Astrocyte (in vitro differentiated cells and primary cell): Measurements from ENCODE around the gene HP1BP3. TPM values are rescaled to one million over a fixed set of nuclear protein-coding genes. Genes with fewer than 3 reads are reported as not detected.
A peak's percentile ranks its signal among the peaks of the same experiment; 100 is the strongest.

Experiments used
- DNase-seq: peaks from one replicate; pipeline ENCODE4 v3.0.0-alpha.2; 2010; ENCODE audit warnings: low read depth
- FAIRE-seq: peaks from 2 replicates; lab custom pipeline; 2011; peaks lifted over from hg19 to GRCh38; lab: Jason Lieb, UNC
- H2AFZ ChIP-seq: 2 replicates; pipeline ENCODE4 v1.6.0; 2012; ENCODE audit warnings: low read depth, low read length, inconsistent platforms
- H3K27ac ChIP-seq: 2 replicates; pipeline ENCODE4 v1.5.1; 2011; ENCODE audit warnings: low read depth, low read length, inconsistent platforms
- H3K27me3 ChIP-seq: 2 replicates; pipeline ENCODE4 v1.6.0; 2011; ENCODE audit warnings: low read length, inconsistent platforms; ENCODE audit not compliant: insufficient read depth
- H3K36me3 ChIP-seq: 2 replicates; pipeline ENCODE4 v1.5.1; 2011; ENCODE audit warnings: low read length, inconsistent platforms; ENCODE audit not compliant: insufficient read depth
- H3K4me1 ChIP-seq: 2 replicates; pipeline ENCODE4 v1.5.1; 2011; ENCODE audit warnings: low read length, inconsistent platforms; ENCODE audit not compliant: insufficient read depth
- H3K4me2 ChIP-seq: 2 replicates; pipeline ENCODE4 v1.6.0; 2012; ENCODE audit warnings: low read length, inconsistent platforms
- H3K4me3 ChIP-seq: 2 replicates; pipeline ENCODE4 v1.5.1; 2011; ENCODE audit warnings: low read depth, mild to moderate bottlenecking, low read length, inconsistent platforms; ENCODE audit not compliant: insufficient read depth
- H3K79me2 ChIP-seq: 2 replicates; pipeline ENCODE4 v1.6.0; 2012; ENCODE audit warnings: mild to moderate bottlenecking, low read length, inconsistent platforms; ENCODE audit not compliant: insufficient read depth
- H3K9ac ChIP-seq: 2 replicates; pipeline ENCODE4 v1.6.0; 2012; ENCODE audit warnings: mild to moderate bottlenecking, low read length, inconsistent platforms
- H3K9me3 ChIP-seq: 2 replicates; pipeline ENCODE4 v1.5.1; 2012; ENCODE audit warnings: low read depth, mild to moderate bottlenecking, low read length, inconsistent platforms; ENCODE audit not compliant: insufficient read depth
- H4K20me1 ChIP-seq: 2 replicates; pipeline ENCODE4 v1.6.0; 2012; ENCODE audit warnings: low read length, inconsistent platforms; ENCODE audit not compliant: insufficient read depth
- H3K27ac Mint-ChIP-seq: one replicate; pipeline ENCODE4 v1.8.0; 2021; ENCODE audit warnings: mild to moderate bottlenecking, mixed read lengths; ENCODE audit not compliant: unreplicated experiment
- H3K27me3 Mint-ChIP-seq: one replicate; pipeline ENCODE4 v1.8.0; 2021; ENCODE audit warnings: low read depth, mixed read lengths; ENCODE audit not compliant: unreplicated experiment
- H3K36me3 Mint-ChIP-seq: one replicate; pipeline ENCODE4 v1.8.0; 2021; ENCODE audit warnings: low read depth, mixed read lengths; ENCODE audit not compliant: unreplicated experiment
- H3K4me1 Mint-ChIP-seq: one replicate; pipeline ENCODE4 v1.8.0; 2021; ENCODE audit warnings: low read depth, mixed read lengths; ENCODE audit not compliant: unreplicated experiment
- H3K4me3 Mint-ChIP-seq: one replicate; pipeline ENCODE4 v1.8.0; 2021; ENCODE audit warnings: mild to moderate bottlenecking, moderate library complexity, mixed read lengths; ENCODE audit not compliant: unreplicated experiment
- H3K9me3 Mint-ChIP-seq: one replicate; pipeline ENCODE4 v1.8.0; 2021; ENCODE audit warnings: mild to moderate bottlenecking, mixed read lengths; ENCODE audit not compliant: unreplicated experiment
- CTCF ChIP-seq: IDR thresholded peaks from 2 replicates; pipeline ENCODE4 v1.5.1; 2011; ENCODE audit warnings: low read depth, mild to moderate bottlenecking, inconsistent platforms, low read length, moderate library complexity; ENCODE audit not compliant: insufficient read depth
- EZH2 ChIP-seq: IDR thresholded peaks from 2 replicates; pipeline ENCODE4 v1.6.1; 2012; ENCODE audit warnings: mild to moderate bottlenecking, low read length, inconsistent platforms; ENCODE audit not compliant: insufficient read depth
- total RNA-seq: library from RNA; stranded (reverse); gene quantifications from 2 replicates; pipeline ENCODE4 v1.2.1, GENCODE V29; 2021

The HP1BP3 gene
- total RNA-seq, 1 donor from 2014 or later = 156 TPM

- Histone ChIP-seq H3K79me2 (no peaks in the 10 kb centered on the region), H3K4me1 (no peaks in the 10 kb centered on the region), H2AFZ (peak within 1 kb of the TSS; percentile 77), H4K20me1 (no peaks in the 10 kb centered on the region), H3K9ac (peak within 1 kb of the TSS; percentile 49), H3K9me3 (no peaks in the 10 kb centered on the region), H3K27me3 (no peaks in the 10 kb centered on the region), H3K4me3 (peak within 1 kb of the TSS; percentile 54), H3K36me3 (no peaks in the 10 kb centered on the region), H3K4me2 (peak within 1 kb of the TSS; percentile 84), H3K27ac (no peak within 1 kb of the TSS)
- H3K9me3 Mint-ChIP-seq = peaks cover 3% of the 10 kb centered on the region
- peaks cover 31% of the 10 kb centered on the region for H3K27me3 Mint-ChIP-seq
- H3K4me3 Mint-ChIP-seq = peak within 1 kb of the TSS; percentile 82
- TF ChIP-seq CTCF (no peak), EZH2 (no peak)
- peak; percentile 41 for DNase-seq
- H3K4me1 Mint-ChIP-seq = no peaks in the 10 kb centered on the region
- H3K36me3 Mint-ChIP-seq = peaks cover 6% of the 10 kb centered on the region
- FAIRE-seq = no peak
- no peak within 1 kb of the TSS for H3K27ac Mint-ChIP-seq
Observed at GRCh38 chr1:20717452-20718342, 69.4 kb downstream of the HP1BP3 start, which contains the start of gene KIF17. TSS of gene KIF17 (minus strand) at chr1:20718007. CDS start at chr1:20717706, 301 bp downstream.

- Mint-ChIP-seq H3K4me3 (peak overlapping the region; percentile 82), H3K4me1 (no peaks in the 10 kb centered on the region), H3K27me3 (peaks cover 31% of the 10 kb centered on the region), H3K36me3 (peaks cover 5% of the 10 kb centered on the region), H3K27ac (no peak overlapping the region), H3K9me3 (peaks cover 3% of the 10 kb centered on the region)
- Histone ChIP-seq H3K27ac (no peak overlapping the region), H3K9me3 (no peaks in the 10 kb centered on the region), H3K79me2 (no peaks in the 10 kb centered on the region), H3K4me3 (no peak overlapping the region), H4K20me1 (no peaks in the 10 kb centered on the region), H3K36me3 (no peaks in the 10 kb centered on the region), H3K9ac (no peak overlapping the region), H3K4me2 (no peak overlapping the region), H2AFZ (no peak overlapping the region), H3K27me3 (no peaks in the 10 kb centered on the region), H3K4me1 (no peaks in the 10 kb centered on the region)
- FAIRE-seq = no peak
- TF ChIP-seq CTCF = no peak
- TF ChIP-seq EZH2 = no peak
- DNase-seq = no peak
Observed at GRCh38 chr1:20716232-20716631, 70.9 kb downstream of the HP1BP3 start.

- H3K9ac ChIP-seq = no peak overlapping the region
Observed at GRCh38 chr1:20715406-20715805, 71.7 kb downstream of the HP1BP3 start.

More at GRCh38 chr1:20715406-20715805, 71.7 kb downstream of the HP1BP3 start:
- H3K9me3 Mint-ChIP-seq = peaks cover 3% of the 10 kb centered on the region
- no peaks in the 10 kb centered on the region for H3K27me3 ChIP-seq
- H3K36me3 Mint-ChIP-seq = peaks cover 5% of the 10 kb centered on the region
- peaks cover 25% of the 10 kb centered on the region for H3K27me3 Mint-ChIP-seq
- H3K79me2 ChIP-seq = no peaks in the 10 kb centered on the region
- H3K9me3 ChIP-seq = no peaks in the 10 kb centered on the region
- no peaks in the 10 kb centered on the region for H4K20me1 ChIP-seq
- no peaks in the 10 kb centered on the region for H3K36me3 ChIP-seq
- H3K4me1 ChIP-seq = no peaks in the 10 kb centered on the region
- no peak overlapping the region for H3K4me3 ChIP-seq
- no peaks in the 10 kb centered on the region for H3K4me1 Mint-ChIP-seq
- no peak overlapping the region for H2AFZ ChIP-seq
- FAIRE-seq = no peak
- no peak for DNase-seq
- H3K27ac ChIP-seq = no peak overlapping the region
- H3K27ac Mint-ChIP-seq = no peak overlapping the region
- no peak overlapping the region for H3K4me2 ChIP-seq
- H3K4me3 Mint-ChIP-seq = no peak overlapping the region
- TF ChIP-seq CTCF (no peak), EZH2 (no peak)
